KOPT-K1 (cell line): ENCODE results near the gene CORIN.
"Not testable (repeated sequence)": the region's sequence is repeated elsewhere in the genome, so short reads cannot be mapped to it uniquely, and the experiment has no call there.

ENCODE experiments used
- H3K27ac ChIP-seq: fragments of 200-600 bp; sonication (generic); 2 replicates; pipeline ENCODE4 v1.5.1; 2016; ENCODE audit warnings: antibody characterized with exemption, mild to moderate bottlenecking, low read depth, low read length; ENCODE audit not compliant: poor library complexity, severe bottlenecking
- H3K36me3 ChIP-seq: fragments of 200-600 bp; sonication (generic); 2 replicates; pipeline ENCODE4 v1.5.1; 2017; ENCODE audit warnings: antibody characterized with exemption, mild to moderate bottlenecking, low read length, moderate library complexity; ENCODE audit not compliant: insufficient read depth
- H3K9me3 ChIP-seq: fragments of 200-600 bp; sonication (generic); 2 replicates; pipeline ENCODE4 v1.5.1; 2017; ENCODE audit warnings: antibody characterized with exemption, low read length, mild to moderate bottlenecking; ENCODE audit not compliant: insufficient read depth, poor library complexity, severe bottlenecking

Gene CORIN

DNA sequence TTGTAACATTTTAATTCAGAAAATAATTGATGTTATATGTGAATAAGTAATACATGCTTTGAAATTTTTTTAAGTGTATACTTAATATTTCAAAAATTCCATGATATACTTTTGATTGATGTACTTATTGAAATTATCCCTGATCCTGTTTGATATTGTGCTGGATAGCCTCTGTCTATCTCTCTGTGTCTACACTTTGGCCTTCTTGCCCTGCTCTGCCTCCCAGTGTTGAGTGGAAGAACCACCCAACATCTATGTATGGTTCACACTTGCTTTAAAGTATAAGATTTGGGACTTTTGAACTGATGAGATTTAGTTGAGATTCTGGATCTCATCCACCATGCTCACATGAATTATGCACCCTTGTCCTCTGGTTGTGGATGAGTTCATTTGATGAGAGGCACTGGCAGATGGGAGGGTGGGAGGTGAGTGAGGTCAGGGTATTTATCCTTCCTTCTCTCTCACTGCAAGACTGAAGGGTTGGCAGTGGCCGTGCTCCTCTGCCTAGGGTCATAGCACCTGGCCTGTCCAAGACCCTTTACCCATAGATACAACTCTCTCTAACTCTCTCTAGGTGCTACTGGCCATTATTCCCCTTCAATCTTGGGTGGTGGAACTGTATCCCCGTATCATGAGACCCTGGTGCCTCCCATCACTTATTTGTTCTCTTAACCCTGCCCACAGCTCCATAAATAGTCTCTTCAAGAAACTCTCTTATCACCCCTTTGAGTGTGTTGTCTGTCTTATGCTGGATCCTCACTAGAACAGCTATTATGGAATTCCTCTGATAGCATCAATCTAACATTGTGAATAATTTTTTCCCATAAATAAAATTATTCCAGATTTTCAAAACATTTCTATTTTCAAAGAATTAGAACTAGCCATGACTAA, 75.2 kb downstream of the CORIN start:
- Histone ChIP-seq H3K27ac (no peak overlapping the region), H3K9me3 (no peaks in the 10 kb centered on the region), H3K36me3 (no peaks in the 10 kb centered on the region)

DNA sequence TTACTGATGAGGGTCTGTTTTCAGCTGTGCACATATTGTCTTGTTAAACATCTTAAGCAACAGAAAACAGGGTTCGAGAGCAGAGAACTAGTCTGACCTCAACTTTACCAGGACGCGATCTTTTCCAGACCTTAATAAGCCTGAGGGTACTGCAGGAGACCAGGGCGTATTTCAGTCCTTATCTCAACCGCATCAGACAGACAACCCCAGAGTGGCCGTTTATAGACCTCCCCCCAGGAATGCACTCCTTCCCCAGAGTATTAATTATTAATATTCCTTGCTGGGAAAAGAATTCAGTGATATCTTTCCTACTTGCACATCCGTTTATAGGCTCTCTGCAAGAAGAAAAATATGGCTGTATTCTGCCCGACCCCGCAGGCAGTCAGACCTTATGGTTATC, 84.6 kb downstream of the CORIN start:
- H3K27ac ChIP-seq, H3K36me3 ChIP-seq: not testable (repeated sequence)
- peaks cover 19% of the 10 kb centered on the region for H3K9me3 ChIP-seq

DNA sequence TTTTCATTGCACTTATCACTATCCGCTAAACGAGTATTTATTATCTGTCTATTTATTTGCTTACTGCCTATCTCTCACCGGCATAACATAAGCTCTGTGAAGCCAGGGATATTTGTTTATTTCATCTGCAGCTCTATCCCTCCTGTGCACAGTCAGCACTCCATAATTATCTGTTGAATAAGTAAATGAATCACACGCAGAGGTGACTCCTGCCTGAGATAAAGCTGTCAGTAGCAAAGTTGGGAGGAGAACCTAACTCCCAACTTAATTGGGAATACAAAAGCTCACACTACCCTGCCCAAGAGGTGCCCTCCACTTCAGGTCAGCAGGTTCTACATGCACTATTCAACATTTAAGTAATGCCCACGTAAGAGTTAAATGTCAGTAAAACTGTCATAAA, 85.7 kb downstream of the CORIN start:
- H3K27ac ChIP-seq: no peak overlapping the region
- H3K36me3 ChIP-seq: no peaks in the 10 kb centered on the region
- peaks cover 19% of the 10 kb centered on the region for H3K9me3 ChIP-seq

DNA sequence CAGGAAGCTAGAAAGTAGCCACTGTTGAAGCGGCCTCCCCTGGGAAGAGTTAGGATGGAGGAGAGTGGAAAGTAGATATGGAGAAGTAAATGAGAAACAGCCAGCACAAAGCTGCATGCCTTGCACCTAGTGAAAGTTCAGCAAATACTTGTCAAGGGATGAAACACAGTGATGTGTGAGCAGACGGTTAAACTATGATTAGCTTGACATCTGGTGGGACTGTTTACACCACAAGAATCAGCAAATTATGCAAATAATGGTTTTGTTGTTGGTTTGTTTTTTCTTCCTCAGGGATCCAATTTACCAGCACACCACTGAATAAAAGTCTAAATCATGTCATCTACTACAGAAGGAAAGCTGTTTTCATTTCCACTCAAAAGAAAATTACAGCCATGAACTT, 87.1 kb downstream of the CORIN start:
- Histone ChIP-seq H3K27ac (no peak overlapping the region), H3K9me3 (peaks cover 19% of the 10 kb centered on the region), H3K36me3 (no peaks in the 10 kb centered on the region)

DNA sequence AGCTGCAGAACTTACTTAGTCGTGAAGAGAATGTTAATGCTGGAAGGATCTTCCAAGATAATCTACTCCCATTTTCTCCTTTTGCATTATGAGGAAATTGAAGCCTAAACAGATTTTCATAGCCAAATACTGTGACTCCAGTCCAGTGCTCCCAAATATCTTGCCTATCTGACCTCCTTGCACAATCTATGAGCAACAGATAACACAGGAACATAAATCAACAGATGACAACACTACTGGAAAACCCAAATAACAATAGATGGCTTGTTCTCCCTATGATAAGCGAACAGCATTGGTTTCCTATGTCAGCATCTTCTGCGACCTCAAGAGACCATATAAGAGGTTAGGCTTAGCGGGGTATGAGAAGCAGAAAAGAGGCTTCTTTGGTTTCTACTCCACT, 88.0 kb downstream of the CORIN start:
- no peaks in the 10 kb centered on the region for H3K36me3 ChIP-seq
- peaks cover 19% of the 10 kb centered on the region for H3K9me3 ChIP-seq
- H3K27ac ChIP-seq: no peak overlapping the region

DNA sequence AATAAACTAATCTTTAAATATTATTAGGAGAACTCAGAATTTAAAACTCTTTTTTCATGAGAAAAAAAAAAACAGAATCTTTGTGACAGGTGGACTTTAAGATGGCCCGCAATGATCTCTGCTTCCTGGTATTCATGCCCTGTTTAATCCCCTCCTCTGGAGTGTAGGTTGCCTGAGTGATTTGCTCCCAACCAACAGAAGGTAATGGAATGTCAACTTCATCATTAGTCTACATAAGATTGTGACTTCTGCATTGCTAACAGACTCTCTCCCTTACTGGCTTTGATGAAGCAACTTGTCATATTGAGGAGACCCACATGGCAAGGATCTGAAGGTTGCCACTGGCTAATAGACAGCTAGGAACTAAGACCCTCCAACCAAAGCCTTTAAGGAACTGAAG, 88.8 kb downstream of the CORIN start:
- Histone ChIP-seq H3K9me3 (peaks cover 19% of the 10 kb centered on the region), H3K27ac (no peak overlapping the region), H3K36me3 (no peaks in the 10 kb centered on the region)

DNA sequence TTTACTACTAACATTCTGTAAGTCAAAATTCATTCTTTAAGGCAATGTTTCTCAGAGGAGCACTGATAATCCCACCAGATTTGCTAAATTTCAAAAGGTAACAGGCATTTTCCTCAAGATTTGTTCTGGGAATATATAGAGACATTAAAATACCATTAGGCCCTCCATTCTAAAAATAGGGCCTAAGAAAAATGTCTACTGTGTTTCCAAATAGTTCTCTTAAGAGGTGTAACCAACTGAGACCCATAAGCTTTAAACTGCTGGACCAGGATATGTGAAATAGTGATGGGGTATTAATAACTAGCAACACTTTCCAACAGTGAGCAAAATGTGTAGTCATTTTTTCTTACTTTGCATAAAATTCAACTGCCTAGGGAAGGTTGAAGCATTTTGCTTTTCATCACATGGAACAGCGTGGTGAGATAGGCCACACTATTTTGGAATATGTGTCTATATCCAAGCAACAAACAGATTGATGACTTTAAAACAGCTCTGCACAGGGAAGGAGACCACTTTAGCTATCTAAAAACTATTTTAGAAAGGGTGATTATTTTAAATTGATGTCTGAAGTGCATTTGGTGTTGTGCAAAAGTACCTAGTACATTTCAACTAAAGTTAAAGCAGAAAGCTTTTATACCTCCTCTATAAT, 89.9 kb downstream of the CORIN start:
- Histone ChIP-seq H3K27ac (no peak overlapping the region), H3K9me3 (peaks cover 13% of the 10 kb centered on the region), H3K36me3 (no peaks in the 10 kb centered on the region)

DNA sequence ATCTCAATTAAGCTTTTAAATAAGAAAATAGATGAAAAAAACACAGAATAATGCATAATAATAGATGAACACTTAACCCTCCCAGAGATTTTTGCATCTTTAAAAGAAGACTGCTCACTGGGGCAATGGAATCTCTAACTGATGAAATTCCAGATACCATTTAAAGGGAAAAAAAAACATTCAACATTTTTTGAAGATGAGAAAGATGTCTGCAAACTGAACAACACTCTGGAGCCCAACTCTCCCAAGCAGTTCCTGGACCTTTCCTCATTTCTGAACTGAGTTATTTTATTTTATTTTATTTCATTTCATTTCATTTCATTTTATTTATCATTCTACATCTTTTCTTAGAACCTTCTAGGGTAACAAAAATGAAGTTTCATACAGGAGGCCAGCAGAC, 90.7 kb downstream of the CORIN start:
- H3K9me3 ChIP-seq: peaks cover 5% of the 10 kb centered on the region
- no peak overlapping the region for H3K27ac ChIP-seq
- H3K36me3 ChIP-seq: no peaks in the 10 kb centered on the region

DNA sequence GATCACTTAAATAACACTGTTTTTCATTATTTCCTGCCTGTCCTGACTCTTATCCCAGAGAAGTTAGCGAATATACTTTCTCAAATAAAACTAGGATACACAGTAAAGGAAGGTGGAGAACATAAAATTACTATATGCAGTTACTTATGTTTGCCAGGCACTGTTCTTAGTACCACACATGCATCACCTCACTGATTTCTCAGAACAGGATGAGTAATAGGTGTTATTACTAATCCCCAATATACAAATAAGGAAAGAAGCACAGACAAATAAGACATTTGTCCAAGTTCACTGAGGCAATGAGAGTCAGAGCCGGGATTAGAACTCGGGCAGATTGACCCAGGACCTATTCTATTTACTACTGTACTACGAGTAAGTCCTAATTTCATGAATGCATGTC, 91.7 kb downstream of the CORIN start:
- H3K27ac ChIP-seq: no peak overlapping the region
- H3K9me3 ChIP-seq: no peaks in the 10 kb centered on the region
- no peaks in the 10 kb centered on the region for H3K36me3 ChIP-seq

DNA sequence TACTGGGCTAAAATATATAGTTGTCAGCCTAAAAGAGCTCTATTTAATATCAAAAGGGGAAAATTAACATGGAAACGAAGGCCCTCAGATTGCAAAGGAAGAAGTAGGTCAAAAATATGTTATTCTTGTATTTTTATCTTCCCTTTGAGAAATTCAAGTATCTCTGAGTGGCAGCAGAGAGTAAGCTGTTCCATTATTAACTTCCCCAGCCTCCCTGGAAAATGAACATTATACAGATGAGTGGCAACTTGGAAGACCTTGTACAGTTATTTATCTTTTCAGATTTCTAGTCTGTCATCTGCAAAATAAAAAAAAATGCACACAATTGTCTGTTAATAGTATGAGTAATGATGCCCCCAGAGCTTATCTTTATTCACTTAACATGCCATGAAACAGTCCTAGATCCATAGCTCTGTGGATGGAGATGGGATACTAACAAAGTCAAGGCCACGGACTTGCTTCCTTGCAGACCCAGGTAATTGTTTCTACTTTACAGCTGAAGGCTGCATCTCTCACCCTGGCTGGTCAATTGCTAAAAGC, 93.0 kb downstream of the CORIN start:
- H3K36me3 ChIP-seq: no peaks in the 10 kb centered on the region
- H3K9me3 ChIP-seq: peaks cover 4% of the 10 kb centered on the region
- H3K27ac ChIP-seq: no peak overlapping the region

DNA sequence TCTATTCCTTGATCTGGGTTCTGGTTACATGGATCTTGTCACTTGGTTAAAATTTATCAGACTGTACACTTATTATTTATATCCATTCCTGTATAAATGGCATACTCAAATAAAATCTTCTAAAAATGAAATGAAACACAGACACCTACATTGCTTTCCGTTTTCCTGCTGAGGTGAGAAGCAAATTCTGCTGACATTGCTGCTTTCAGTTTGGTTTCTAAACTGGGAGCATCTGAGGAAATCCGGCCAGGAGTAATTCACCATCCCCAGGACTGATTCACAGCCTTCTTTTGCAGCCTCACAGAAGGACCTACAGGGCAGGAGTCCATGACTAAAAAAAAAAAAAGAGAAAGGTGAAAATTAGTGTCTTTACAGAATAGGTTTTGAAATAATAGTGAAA, 93.6 kb downstream of the CORIN start:
- Histone ChIP-seq H3K9me3 (peaks cover 7% of the 10 kb centered on the region), H3K27ac (no peak overlapping the region), H3K36me3 (no peaks in the 10 kb centered on the region)

DNA sequence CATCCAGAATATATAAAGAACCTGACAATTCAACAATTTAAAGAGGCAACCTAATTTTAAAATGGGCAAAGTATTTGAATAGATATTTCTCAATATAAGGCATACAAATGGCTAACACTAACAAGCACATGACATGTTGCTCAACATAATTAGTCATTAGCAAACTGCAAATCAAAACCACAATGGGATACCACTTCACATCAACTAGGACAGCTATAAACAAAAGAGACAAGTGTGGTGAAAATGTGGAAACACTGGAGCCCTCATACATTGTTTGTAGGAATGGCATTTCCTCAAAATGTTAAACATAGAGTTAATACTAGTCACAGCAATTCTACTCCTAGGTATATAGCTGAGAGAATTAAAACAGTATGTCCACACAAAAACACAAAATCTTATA, 96.7 kb downstream of the CORIN start:
- Histone ChIP-seq H3K27ac (no peak overlapping the region), H3K9me3 (peaks cover 7% of the 10 kb centered on the region), H3K36me3 (no peaks in the 10 kb centered on the region)

DNA sequence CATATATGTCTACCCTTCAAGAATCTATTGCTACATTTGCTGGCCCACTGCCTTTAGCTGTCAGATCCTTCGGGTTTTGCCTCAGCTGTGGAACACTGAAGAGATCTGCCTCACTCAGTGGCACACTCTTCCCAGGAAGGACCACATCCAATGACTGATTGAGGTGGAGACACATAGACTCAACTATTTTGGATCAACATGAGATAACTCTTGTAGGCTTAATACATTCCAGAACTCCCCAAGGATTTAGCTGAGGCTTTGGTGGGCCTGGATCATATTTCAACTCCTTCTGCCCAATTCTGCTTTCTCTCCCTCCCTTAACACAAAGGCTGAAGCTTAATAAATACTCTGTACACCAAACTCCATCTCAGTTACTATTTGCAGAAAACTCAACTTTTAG, 100.5 kb downstream of the CORIN start:
- Histone ChIP-seq H3K27ac (no peak overlapping the region), H3K9me3 (peaks cover 7% of the 10 kb centered on the region), H3K36me3 (no peaks in the 10 kb centered on the region)

DNA sequence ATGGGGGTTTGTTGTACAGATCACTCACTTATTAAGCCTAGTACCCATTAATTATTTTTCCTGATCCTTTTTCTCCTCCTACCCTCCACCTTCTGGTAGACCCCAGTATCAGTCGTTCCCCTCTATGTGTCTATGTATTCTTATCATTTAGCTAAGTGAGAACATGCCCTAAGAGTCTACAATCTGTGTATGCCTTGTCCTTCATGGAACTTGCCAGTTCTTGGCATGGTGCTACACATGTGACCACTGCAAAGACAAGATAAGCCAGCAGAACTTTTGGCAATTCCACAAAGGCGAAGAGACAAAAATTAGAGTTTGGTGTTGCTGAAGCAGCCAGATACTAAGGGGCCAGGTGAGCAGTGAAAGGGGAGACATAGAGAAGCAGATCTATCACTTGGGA, 101.3 kb downstream of the CORIN start:
- Histone ChIP-seq H3K36me3 (no peaks in the 10 kb centered on the region), H3K27ac (no peak overlapping the region), H3K9me3 (peaks cover 7% of the 10 kb centered on the region)

DNA sequence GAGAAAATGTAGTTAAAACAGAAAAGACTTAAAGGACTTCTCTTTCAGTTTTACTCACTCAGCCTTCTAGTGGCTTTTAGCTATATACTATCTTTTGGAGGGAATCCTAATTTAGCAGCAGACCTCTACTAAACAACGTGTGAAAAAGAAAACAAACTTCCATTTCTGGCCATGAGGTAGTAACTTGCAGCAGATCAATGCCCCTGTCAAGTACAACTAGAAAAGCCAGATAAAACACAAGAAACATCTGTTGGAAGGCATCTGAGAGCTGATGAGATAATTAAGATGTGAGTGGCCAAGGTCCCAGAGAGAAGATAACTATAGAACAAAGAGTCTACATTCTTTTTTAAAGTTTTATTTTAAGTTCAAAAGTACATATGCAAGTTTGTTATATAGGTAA, 101.7 kb downstream of the CORIN start:
- Histone ChIP-seq H3K9me3 (peaks cover 7% of the 10 kb centered on the region), H3K36me3 (no peaks in the 10 kb centered on the region), H3K27ac (no peak overlapping the region)
